ENCODE results near the gene FGR.
"Not testable (repeated sequence)": the region's sequence is repeated elsewhere in the genome, so short reads cannot be mapped to it uniquely, and the experiment has no call there.

Gene FGR

DNA sequence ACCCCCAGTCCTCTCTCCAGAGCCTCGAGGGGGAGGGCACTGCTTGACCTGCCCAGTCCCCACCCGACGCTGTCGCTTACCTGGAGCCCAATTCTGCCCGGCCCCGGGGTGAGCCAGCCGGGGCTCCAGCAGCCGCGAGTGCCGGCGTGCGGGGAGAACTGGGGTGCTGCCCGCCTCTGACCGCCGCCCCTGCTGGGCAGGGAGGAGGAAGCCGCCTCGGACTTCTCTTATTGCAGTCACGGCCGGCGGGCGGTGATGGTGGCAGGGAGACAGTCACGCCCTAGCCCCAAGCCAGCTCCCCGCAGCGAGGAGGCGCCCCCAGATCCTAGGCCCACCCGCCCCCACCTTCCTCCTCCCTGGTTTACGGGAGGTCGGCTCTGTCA lies at the start of gene FGR:
TSS of gene FGR (minus strand) at position 201 of the 383 bp plus-strand sequence. CDS start 11,269 bp downstream, outside the sequence.
- no peak for DNase-seq (ENCODE audit: low spot score)

DNA sequence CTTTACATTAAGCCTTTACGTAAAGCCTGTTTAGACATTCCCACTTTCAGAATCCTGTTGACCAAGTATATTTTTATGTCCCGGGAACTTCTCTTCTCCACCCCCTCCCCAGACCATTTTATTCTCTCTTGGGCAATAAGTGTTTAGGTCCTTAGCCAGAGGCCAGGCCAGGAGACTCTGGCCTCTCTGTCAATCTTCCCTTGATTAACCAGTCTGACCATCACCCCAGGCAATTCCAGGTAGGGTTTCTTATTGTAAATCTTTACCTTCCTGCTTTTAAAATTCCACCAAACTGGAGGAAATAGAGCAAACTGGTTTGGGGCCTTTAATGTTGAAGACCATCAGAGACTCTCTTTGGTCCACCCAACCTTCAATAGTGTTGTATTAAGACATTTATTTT lies 49.2 kb upstream of the FGR start:
- no peak for DNase-seq (ENCODE audit: low spot score)

DNA sequence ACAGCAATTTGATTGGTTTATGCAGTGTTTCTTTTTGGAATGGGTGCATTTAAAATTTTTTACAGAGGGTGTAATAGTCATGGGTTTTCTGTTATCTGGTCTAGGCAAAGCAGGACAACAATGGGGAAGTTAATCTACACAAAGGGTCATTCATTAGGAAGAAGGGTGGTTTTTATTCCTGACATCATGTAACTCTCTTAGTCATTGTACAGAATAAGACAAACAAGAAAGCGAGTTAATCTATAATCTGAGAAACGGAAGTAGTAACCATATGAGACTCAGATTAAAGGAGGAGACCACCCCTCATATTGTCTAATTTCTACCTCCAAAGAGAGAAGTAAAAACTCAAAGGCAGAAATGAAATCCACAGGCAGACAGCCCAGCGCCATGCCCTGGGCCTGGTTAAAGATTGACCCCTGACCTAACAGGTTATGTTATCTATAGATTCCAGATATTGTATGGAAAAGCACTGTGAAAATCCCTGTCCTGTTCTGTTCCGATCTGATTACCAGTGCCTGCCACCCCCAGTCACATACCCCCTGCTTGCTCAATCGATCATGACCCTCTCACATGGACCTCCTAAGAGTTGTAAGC lies 47.5 kb upstream of the FGR start:
- DNase-seq (ENCODE audit: low spot score), result no peak

DNA sequence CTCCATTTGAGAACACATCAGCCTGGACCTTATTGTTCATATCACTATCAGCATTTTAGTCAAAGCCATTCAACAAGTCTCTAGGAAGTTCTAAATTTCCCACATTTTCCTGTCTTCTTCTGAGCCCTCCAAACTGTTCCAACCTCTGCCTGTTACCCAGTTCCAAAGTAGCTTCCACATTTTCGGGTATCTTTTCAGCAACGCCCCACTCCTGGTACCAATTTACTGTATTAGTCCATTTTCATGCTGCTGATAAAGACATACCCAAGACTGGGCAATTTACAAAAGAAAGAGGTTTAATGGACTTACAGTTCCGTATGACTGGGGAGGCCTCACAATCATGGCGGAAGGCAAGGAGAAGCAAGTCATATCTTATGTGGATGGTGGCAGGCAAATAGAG lies 46.6 kb upstream of the FGR start:
- not testable (repeated sequence) for DNase-seq (ENCODE audit: low spot score)

DNA sequence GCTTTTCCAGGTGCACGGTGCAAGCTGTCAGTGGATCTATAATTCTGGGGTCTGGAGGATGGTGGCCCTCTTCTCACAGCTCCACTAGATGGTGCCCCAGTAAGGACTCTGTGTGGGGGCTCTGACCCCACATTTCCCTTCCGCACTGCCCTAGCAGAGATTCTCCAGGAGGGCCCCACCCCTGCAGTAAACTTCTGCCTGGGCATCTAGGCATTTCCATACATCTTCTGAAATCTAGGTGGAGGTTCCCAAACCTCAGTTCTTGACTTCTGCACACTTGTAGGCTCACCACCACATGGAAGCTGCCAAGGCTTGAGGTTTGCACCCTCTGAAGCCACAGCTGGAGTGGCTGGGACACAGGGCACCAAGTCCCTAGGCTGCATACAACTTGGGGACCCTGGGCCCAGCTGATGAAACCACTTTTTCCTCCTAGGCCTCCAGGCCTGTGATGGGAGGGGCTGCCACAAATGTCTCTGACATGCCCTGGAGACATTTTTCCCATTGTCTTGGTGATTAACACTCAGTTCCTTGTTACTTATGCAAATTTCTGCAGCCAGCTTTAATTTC lies 45.3 kb upstream of the FGR start:
- not testable (repeated sequence) for DNase-seq (ENCODE audit: low spot score)

DNA sequence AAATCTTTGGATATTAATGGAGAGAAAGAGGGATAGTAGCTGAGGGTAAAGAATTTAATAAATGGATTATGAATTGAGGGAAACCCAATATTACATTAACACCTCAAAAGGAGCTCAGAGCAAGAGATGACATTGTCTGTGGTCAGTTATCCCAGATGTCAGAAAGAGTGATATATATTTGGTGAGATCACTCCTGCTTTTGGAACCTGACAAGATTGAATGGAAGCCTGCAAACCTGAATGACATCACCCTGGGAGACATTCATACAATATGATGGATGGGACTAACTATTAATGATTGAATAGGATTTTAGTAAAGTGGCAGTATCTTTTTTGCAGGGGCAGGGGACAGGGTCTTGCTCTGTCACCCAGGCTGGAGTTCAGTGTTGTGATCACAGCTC lies 43.8 kb upstream of the FGR start:
- no peak for DNase-seq (ENCODE audit: low spot score)

DNA sequence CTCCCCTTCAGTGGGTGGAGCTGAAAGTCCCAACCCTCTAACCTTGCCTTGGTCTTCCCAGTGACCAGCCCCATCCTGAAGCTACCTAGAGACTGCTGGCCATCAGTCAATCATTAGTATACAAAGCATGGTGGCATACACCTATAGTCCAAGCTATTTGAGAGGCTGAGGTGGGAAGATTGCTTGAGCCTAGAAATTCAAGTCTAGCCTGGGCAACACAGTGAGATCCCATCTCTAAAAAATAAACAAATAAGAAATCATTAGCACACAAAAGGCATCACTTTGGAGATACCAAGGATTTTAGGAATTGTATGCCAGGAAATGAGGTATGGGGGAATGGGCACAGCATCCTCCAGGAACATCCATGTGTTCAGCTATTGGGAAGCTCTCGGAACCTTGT lies 41.4 kb upstream of the FGR start:
- DNase-seq (ENCODE audit: low spot score), result no peak

DNA sequence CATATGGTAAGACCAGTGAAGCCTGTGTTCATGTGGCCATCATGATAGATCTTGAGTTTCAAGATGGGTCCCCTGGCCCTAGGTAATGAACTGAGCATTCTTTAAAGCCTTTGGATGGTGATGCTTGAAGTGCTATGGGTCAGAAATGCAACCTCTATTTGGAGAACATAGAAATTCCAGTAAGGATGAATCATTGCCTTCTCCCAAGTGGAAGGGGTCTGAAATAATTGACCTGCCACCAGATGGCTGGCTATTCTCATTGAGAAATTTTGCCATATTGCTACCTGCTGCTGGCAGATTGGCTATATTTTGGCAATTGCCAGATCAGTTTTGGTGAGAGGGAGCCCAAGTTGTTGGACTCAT lies 37.7 kb upstream of the FGR start:
- DNase-seq (ENCODE audit: low spot score), result no peak

DNA sequence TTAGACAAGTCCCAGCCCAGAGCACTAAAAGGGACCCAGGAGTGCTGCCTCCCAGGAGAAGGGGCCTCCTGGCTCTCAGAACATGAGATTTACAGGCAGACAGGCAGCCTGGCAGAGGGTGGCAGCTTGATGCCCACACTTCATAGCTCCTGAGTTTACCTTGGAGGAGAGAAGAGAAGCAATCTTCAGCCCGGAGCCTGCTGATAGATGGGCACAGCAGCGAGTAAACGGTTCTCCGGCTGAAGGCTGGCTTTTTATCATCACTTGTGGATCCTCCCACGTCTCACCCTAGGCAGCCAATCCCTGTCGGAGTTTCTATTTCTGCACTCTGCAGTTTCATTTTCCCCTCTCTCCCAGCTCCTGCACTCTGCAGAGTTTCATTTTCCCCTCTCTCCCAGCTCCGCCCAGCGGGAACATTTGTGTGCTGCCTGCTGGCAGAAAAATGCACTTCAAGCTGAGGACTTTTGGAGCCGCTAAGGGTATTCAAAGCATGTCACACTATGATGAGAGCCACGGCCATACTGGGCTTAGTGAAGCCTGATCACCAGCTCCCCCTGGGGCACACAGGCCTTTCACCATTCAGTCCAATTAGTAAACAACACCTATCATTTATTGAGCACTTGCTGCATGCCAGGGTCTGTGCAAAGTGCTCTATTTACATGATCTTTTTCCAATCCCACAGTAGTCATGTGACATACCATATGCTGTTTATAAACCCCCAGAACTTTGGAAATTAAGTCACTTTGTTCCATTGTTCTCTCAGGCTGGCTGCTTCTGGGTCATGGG lies 37.2 kb upstream of the FGR start, which contains the start of gene IFI6:
TSS of gene IFI6 (minus strand) at position 229 of the 786 bp plus-strand sequence. CDS start 2,878 bp downstream, outside the sequence.
- peak; percentile 84 for DNase-seq (ENCODE audit: low spot score)

DNA sequence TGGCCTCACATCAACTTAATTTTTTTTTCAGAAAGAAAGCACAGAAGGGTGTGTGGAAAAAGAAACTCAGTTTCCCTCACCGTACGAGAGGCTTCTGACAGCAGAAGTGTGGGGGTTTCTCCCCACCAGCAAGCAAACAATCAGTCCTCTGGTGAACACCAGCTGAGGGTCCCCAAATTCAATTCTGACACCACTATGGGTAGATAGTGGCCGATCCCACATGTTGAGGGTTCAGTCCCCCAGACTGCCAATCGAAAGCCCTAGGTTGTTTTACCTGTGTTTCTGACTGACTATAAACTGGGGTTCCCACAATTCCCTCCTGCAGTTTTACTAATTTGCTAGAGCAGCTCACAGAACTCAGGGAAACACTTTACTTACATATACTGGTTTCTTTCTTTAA lies 34.9 kb upstream of the FGR start:
- no peak for DNase-seq (ENCODE audit: low spot score)

DNA sequence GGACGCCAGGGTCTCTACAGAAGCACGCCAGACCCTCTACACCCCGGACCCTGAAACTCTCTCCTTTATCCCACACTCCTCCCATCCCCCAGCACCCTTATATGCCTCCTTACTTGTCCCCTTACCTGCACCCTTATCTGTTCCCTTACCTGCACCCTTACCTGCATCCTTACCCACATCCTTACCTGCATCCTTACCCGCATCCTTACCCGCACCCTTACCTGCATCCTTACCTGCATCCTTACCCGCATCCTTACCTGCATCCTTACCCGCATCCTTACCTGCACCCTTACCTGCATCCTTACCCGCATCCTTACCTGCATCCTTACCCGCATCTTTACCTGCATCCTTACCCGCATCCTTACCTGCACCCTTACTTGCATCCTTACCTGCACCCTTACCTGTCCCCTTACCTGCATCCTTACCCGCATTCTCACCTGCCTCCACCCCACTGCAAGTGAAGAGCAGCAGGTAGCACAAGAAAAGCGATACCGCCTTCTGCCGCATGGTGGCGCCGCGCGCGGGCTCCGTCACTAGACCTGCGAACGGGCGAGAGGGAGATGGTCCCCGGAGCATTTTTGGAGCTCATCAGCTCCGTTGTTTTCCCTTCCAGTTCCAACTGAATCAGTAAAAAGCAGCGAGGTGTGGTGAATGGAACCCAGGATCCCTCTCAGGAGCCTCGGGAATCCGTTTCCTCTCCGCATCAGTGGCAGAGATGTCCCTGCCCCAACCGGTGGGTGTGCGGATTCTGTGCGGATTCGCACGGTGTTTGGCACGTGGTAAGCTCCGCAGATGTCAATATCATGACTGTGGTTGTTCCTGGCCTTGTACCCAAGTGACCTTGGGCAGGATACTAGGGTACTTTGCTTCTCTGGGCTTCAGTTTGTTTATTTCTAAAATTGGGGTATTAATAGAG lies 34.1 kb upstream of the FGR start:
- DNase-seq (ENCODE audit: low spot score), result peak; percentile 83

DNA sequence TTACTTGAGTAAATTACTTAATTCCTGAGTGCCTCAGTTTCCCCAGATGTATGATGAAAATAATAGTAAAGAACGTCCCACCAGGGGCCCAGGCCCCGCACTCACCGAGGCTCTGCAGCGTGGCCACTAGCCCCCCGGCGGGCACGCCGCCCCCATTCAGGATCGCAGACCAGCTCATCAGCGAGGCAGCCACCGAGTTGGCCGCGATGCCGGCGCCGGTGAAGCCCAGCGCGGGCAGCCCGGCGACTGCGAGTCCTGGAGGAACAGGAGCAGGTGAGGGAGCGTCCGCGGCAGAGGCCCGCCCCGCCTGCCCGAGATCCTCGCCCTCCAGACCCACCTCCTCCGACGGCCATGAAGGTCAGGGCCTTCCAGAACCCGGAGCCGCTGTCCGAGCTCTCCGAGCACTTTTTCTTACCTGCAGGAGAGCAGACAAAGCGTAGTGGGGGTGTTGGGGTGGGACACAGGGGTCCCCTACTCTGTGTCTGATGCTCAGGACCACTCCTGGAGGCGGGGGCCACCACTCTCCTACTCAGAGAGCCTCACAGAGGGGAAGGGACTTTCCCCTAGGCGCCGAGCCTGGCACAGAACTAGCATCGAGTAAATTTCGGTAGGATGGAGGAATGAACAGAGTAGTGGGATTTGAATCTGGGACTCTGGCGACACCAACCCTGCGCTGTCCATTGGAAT lies 33.3 kb upstream of the FGR start:
- no peak for DNase-seq (ENCODE audit: low spot score)

DNA sequence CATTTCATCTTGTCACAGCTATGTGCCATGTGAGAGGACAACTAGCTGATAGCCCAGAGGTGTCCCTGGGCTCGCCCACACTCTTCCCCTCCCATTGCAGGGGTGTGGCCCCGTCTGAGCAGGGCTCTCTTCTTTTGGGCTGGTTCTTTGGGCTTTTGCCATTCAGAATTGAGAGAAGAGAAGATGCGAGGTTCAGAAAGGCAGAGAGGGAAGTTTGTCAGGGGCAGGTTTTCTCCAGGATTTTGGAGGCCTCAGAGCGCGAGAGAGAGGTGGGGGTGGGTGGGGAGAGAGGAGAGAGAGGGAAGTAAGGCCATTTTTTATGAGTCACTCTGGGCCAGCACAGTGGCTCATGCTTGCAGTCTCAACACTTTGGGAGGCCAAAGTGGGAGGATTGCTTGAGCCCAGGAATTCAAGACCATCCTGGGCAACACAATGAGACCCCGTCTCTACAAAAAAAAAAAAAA lies 31.8 kb upstream of the FGR start:
- no peak for DNase-seq (ENCODE audit: low spot score)

DNA sequence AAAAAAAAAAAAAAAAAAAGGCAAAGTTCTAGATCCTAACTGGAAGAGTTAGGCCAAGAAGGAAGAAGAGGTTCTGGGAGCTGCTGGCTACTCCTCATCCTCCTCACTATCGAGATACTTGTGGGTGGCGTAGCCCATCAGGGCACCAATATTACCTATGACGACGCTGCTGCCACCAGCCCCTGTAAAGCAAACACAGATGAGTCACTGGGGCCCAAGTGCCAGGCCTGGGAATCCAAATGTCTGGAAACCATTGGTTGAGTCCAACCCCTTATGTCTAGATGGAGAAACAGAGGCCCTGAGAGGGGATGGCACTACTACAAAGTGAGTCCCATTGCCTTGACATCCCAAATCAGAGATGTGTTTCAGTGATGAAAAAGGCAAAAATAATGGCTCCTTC lies 31.3 kb upstream of the FGR start:
- no peak for DNase-seq (ENCODE audit: low spot score)

DNA sequence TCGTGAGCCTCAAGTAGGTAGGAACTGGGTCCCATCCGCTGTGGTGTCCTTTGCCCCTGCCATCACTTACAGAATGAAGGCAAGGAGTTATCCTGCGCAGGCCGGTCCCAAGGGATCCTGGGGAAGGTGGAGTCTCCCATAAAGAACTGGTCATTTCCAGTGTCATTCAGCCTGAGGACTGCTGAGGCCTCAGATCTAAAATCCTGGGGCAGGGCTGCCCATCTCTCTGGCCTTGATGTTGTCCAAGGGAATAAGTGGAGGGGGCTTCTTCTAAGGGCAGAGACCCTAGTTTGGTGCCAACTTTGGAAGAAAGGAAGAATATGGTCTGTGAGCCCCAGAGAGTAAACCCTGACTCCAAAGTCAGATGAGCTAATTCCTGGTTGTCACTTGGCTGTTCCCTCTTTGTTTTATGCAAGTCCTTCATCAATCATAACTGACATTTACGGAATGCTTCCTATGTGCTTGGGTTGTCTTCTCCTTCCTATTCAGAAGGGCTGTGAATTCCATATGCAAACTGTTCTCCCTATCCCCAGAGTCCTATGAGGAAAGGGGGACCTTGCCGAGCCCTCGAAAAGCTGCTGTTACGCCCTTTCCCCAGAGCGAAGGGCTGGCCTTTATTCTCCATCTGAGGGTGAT lies 30.1 kb upstream of the FGR start:
- DNase-seq (ENCODE audit: low spot score), result no peak

DNA sequence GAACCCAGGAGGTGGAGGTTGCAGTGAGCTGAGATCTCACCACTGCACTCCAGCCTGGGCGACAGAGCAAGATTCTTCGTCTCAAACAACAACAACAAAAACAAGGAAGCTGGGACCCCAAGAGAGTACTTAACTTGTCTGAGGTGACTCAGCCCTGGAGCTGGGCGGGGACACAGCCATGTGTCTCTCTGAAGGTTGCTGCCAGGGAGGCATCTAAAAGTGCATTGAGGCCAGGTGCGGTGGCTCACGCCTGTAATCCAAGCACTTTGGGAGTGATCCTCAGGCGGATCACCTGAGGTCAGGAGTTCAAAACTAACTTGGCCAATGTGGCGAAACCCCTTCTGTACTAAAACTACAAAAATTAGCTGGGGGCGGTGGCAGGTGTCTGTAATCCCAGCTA lies 29.3 kb upstream of the FGR start:
- DNase-seq (ENCODE audit: low spot score), result no peak

DNA sequence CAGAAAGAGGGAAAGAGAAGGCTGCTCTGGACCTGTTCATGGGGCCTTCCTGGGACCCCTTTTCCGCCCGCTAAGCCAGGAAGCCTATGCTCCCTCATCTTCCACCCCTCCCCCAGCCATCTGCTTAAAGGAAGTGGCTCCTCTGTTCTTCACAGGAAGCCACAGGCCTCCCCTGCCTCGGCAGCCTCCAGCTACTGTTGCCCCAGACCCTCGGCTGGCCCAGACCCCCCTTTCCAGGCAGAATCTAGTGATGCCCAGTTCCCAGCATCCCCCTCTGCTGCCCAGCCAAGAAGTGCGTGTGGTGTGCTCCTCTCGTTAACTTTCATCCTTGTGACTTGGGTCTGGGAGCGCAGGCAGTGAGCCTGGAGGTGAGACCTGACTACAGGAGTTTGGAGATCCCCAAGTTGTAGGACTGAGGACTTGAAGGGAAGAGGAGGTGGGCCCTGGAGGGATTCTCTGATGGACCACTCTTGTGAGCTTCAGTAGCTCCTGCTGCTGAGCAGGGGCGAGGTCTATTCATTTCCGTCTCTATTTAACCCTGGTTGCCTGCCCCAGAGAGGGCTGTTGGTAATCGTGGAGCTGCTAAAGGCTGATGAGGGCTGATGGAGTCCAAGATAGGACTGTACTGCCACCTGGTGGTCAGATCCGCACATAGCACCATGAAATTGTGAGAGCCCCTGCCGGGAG lies 27.9 kb upstream of the FGR start:
- peak; percentile 91 for DNase-seq (ENCODE audit: low spot score)

DNA sequence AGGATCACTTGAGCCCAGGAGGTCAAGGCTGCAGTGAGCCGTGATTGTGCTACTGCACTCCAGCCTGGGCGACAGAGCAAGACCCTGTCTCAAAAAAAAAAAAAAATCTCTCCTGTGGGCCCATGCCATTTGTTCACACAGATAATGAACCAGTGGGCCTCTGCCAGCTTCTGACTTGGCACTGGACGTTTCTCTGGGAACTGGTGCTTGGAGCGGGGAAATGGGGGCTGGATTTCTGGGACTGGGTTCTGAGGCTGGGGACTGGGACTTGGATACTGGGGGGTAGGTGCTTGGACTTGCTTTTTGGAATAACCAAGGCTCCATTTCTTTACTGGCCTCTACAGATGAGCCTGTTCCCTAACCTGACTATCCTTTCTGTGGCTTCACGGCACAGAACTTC lies 27.3 kb upstream of the FGR start:
- DNase-seq (ENCODE audit: low spot score), result no peak

DNA sequence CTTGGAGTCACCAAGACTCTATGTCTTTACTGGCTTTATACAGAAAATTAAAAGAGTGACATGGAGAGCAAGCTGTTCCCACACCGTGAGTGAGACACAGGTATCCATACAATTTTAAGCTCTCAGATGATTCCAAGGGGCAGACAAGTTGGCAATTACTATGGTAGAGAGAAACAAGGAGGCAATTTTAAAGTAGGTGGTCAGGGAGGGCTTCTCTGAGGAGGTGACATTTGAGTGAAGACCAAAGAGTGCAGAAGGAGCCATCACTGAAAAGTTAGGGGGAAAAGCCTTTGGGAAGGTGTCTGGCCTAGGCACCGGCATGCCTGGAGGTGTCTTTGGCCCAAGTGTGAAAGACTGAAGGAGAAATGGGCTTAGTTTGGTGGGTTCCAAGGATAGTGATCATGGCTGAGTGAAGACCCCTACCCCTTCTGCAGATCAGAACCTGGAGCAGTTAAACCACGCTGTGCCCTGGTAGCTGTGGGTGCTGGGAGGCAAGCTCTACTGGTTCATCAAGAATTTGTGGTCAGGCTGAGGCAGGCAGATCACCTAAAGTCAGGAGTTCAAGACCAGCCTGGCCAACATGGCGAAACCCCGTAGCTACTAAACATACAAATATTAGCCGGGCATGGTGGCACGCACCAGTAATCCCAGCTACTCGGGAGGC lies 26.6 kb upstream of the FGR start:
- DNase-seq (ENCODE audit: low spot score), result no peak

DNA sequence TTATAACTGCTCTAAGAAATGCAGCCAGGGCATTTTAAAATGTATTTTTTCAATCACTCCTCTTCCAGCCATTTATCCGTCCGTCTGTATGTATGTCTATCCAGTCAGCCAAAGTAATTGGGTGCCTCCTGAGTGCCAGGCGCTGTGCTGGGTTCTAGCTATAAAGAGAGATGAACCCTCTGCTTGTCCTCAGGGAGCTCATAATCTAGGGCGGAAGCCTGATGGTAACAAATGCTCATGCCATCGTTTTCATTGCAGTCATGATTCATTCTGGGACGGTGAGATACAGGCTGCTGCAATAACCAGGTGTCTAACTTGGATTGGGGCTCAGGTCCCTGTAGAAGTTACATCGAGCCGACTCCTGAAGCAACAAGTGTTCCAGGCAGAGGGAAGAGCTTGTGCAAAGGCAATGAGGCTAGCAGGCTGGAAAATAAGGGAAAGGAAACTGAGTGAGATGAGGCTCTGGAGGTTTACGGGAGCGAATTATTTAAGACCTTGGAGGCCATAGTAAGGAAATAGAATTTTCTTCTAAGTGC lies 25.4 kb upstream of the FGR start:
- no peak for DNase-seq (ENCODE audit: low spot score)

Data from CD4-positive, alpha-beta T cell treated with Interleukin-6 at 100 ng/mL for 8 hours (primary cell).